Left ventricle myocardium superior (tissue), 1 donor: ENCODE measurements around the gene ABLIM2. TPM values are rescaled to one million over a fixed set of nuclear protein-coding genes. Genes with fewer than 3 reads are reported as not detected.
A peak's percentile ranks its signal among the peaks of the same experiment; 100 is the strongest.
"Not testable (repeated sequence)": the region's sequence is repeated elsewhere in the genome, so short reads cannot be mapped to it uniquely, and the experiment has no call there.

Experiments used
- ATAC-seq: fragments of 200-7000 bp; cut with Tn5 transposase; one replicate; pipeline ENCODE4 v1.9.1; 2020; ENCODE audit warnings: mild to moderate bottlenecking, moderate library complexity
- DNase-seq: peaks from one replicate; pipeline ENCODE4 v3.0.0-alpha.2; 2020
- intact Hi-C: fragments of 100-400 bp; cut with micrococcal nuclease; formaldehyde crosslinking; loops from one replicate; pipeline ENCODE4 v1.11.0; 2022
- microRNA-seq: library from miRNA; unstranded; fragments of <30 nt; microRNA quantifications from one replicate; pipeline ENCODE4 v1.2.0, GENCODE V29; 2020; ENCODE audit warnings: borderline number of aligned reads
- total RNA-seq: library from RNA; stranded (reverse); fragmentation: NEBNext Ultra II Directional; extraction: Animal tissue kit (Norgen Biotek cat#: 25700); gene quantifications from one replicate; pipeline ENCODE4 v1.2.1, GENCODE V29; 2021
- donor health status: DM: no; HTN: yes; CAD: no; lungs with severe emphysema.

ABLIM2 gene
- total RNA-seq, 1 donor from 2014 or later = 28.3 TPM

DNA sequence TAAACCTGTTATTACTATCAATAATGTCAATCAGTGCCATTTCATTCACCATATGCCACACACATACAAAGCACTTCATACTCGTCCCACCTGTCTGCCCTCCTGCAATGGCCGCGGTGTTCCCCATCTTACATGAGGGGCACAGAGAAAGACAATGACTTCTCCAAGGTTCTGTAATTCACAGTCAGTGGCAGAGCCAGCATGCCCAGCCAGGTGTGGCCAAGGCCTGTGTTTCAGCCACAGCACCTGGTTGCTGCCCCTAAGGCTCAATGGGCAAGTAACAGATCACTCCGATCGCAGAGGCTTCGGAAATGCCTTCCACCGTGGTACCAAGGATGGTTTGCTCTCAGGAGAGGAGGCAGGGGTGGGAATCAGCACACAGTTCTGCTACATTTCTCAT is 229.9 kb downstream of the ABLIM2 start:
- intact Hi-C loops = no loop called here
- ATAC-seq (no peak), DNase-seq (no peak)

DNA sequence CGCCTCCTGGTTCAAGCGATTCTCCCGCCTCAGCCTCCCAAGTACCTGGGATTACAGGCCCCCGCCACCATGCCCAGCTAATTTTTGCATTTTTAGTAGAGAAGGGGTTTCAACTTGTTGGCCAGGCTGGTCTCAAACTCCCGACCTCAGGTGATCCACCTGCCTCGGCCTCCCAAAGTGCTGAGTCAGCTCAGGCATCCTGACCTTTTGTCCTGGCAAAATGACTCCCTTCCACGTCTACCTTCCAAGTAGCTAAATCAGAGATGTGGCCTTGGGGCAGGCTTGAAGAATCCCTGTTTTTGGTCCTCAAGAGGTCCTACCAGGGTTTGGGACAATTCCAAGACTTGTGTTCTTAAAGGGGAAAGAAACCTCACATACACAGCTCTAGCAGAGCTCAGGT is 231.8 kb downstream of the ABLIM2 start:
- intact Hi-C loops = no loop called here
- ATAC-seq (no peak), DNase-seq (no peak)

DNA sequence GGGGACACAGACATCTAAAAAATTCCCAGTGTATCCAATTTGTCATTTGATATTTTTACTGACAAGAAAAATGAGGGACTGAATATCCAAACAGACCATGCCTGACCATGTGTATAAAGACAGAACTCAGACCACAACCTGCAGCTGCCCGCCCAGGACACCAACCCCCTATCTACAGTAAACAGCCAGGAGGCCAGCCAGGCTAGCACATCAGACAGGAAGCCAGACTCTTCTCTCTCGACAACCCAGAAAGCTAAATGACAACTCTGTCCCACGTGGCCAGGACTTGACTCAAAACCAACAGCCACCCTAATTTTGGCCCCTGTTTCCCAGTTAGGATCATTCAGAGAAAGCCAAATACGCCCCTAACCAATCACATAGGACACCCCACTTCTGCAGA is 234.0 kb downstream of the ABLIM2 start:
- intact Hi-C loops = no loop called here
- no peak for DNase-seq
- ATAC-seq = no peak

DNA sequence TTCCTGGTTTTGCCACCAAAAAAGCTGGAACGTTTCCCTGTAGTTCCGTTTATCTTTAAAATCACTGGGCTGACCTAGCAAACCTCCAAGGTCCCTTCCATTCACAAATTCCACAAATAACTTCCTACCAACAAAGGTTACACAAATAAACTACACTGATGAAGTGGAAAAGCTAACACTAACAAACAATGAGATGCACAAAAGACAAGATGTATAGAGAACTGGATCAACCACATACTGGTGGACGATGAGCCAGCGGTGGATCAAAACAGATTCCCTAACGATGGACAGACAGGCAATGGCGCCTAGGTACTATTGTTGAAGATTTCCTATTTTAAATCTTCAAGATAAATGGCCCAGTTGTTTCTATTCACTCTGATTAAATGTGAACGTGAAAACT is 234.4 kb downstream of the ABLIM2 start:
- intact Hi-C loops = no loop called here

DNA sequence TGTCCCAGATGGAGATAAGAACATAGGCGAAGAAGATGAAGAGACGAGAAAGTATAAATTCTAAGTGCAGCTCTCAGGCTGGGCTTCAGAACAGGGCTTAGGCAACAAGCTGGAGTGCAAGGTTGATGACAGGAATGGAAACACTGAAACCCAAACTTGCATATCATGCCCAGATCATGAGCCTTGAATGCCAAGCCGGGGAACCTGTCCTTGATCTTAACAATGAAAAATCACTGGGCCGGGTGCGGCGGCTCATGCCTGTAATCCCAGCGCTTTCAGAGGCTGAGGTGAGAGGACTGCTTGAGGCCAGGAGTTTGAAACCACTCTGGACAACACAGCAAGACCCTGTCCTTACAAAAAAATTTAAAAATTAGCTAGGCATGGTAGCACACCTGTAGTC is 236.1 kb downstream of the ABLIM2 start:
- DNase-seq (no peak), ATAC-seq (no peak)
- intact Hi-C loops = no loop called here

More for the DNA sequence above, 234.4 kb downstream of the ABLIM2 start:
- no peak for ATAC-seq
- no peak for DNase-seq

DNA sequence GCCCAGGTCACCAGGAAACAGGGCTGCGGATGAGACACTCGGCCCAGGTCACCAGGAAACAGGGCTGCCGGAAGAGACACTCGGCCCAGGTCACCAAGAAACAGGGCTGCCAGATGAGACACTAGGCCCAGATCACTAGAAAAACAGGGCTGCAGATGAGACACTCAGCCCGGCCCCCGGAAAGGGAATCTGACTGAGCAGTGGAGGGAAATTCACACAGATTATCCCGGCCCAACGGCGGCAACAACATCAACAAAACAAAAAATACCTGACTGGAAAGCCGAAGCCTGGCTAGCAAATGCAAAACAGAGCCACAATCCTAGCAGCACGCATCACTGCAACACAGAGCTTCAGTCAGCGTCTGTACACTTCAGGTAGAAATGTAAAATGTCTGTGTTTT is 239.6 kb downstream of the ABLIM2 start:
- intact Hi-C loops = no loop called here
- DNase-seq (no peak), ATAC-seq (no peak)

DNA sequence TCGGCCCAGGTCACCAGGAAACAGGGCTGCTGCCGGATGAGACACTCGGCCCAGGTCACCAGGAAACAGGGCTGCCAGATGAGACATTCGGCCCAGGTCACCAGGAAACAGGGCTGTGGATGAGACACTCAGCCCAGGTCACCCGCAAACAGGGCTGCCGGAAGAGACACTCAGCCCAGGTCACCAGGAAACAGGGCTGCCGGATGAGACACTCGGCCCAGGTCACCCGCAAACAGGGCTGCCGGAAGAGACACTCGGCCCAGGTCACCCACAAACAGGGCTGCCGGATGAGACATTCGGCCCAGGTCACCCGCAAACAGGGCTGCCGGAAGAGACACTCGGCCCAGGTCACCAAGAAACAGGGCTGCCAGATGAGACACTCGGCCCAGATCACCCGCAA is 240.4 kb downstream of the ABLIM2 start:
- intact Hi-C loops, ATAC-seq, DNase-seq: not testable (repeated sequence)

DNA sequence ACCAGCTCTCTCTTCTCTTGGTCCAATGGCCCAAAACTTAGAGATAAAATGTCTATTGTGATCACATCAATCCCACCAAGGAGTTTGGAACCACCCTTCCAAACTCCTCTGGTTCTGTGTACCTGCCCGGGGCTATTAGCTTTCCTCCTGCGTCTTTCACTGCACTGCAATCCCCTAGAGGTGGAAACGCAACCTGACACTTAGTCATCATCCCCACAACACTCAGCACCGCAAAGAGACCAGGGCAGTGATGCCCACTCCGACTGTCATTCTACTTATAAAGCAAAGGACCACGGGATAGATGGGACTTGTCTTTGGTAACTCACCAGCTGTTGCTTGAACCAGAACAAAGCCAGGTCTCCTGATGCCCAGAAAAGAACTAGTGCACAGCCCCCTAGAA is 240.9 kb downstream of the ABLIM2 start:
- DNase-seq (no peak), ATAC-seq (no peak)
- intact Hi-C loops = no loop called here

DNA sequence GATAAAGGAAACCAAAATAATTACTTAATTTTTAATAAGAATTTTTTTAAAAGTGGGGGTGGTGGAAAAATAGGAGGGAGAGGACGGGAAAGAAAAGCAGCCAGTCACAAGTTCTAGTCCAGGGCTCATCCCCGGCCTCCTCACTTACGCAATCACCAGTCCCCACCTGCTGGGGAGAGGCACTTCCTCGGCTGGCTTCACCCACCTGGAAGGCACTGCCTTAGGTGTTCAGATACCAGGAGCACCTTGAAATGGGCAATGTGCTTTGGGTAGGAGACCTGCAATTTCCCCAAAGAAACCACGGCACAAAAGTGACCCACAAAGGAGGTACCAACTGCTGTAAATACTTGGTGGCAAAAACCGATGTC is 242.8 kb downstream of the ABLIM2 start:
- ATAC-seq (no peak), DNase-seq (no peak)
- intact Hi-C loops = no loop called here

Small RNA genes within 50 kb of the gene (microRNA-seq; reads per million reads assigned to microRNA genes)
- gene MIR95 = 146 reads per million, percentile 46 among the genes with 10 or more reads in this experiment

Other genes starting within 250 kb of the ABLIM2 start
- 7.7 TPM for gene AFAP1, start 219.0 kb downstream of the ABLIM2 start, total RNA-seq
- gene SH3TC1, start 40.5 kb upstream of the ABLIM2 start, total RNA-seq = 8.7 TPM
- 95.6 TPM for gene HTRA3, start 110.9 kb upstream of the ABLIM2 start, total RNA-seq